T-helper 2 cell (primary cell): ENCODE results near the gene TEF.
"Not testable (repeated sequence)": the region's sequence is repeated elsewhere in the genome, so short reads cannot be mapped to it uniquely, and the experiment has no call there.

Source experiments
- DNase-seq, 5 experiments: peaks; one replicate each; pipeline versions ENCODE4 v3.0.0 to v3.0.0-alpha.2; 2012 to 2022

Gene TEF

DNA sequence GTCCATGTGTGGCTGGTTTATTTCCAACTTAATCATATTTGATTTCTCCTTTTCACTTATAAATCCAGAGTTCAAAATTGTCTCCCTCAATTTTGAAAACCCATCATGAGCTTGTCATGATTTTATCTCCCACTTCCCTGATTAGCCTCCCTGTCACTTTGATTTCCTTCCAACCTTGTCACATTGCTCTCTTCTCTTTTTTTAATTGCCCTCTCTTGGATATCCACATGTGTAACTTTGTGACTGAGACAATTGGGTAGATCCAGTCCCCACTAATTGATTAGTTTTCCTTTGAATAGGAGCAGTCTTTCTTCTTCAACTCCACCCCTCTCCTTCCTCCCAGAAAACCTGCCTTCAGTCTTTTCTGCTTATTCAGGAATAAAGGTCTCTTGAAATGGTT lies 2.4 kb downstream of the TEF start:
- no peak for DNase-seq

DNA sequence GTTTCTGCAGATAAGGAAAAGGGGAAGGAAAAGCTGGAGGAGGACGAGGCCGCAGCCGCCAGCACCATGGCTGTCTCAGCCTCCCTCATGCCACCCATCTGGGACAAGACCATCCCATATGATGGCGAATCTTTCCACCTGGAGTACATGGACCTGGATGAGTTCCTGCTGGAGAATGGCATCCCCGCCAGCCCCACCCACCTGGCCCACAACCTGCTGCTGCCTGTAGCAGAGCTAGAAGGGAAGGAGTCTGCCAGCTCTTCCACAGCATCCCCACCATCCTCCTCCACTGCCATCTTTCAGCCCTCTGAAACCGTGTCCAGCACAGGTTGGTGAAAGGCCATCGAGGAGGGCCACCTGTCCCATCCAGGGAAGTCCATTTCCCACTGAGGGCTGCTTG lies 5.6 kb downstream of the TEF start:
- no peak for DNase-seq

DNA sequence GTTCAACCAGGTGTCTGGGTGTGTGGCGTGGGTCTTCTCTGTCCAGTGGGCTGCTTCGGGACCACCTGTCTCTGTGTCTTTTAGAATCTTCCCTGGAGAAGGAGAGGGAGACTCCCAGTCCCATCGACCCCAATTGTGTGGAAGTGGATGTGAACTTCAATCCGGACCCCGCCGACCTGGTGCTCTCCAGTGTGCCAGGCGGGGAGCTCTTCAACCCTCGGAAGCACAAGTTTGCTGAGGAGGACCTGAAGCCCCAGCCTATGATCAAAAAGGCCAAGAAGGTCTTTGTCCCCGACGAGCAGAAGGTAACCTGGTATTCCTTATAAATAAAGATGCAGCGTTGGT lies 12.2 kb downstream of the TEF start:
- DNase-seq, result no peak

DNA sequence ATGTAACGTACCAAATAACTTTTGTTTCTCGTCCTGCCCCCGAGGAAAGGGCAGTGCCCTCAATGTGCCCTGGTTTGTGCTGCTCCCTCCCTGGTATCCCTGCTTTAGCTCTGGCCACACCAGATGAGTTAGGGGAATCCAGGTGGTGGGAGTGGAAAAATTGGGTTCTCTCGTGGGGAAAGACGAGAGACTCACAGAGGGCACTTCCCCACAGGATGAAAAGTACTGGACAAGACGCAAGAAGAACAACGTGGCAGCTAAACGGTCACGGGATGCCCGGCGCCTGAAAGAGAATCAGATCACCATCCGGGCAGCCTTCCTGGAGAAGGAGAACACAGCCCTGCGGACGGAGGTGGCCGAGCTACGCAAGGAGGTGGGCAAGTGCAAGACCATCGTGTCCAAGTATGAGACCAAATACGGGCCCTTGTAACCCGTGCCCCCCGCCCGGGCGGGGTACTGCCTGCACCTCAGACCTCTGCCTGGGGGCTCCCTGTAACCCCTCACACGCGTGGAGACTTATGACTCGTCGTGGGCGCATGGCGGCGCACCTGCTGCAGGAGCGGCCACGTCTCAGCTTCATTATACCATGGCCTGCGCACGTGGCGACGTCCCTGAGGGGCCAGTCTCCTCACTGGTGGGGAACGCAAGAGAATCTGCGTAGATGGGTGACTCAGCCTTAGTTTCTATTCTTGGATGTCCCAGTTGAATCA lies 13.9 kb downstream of the TEF start:
- no peak for DNase-seq

DNA sequence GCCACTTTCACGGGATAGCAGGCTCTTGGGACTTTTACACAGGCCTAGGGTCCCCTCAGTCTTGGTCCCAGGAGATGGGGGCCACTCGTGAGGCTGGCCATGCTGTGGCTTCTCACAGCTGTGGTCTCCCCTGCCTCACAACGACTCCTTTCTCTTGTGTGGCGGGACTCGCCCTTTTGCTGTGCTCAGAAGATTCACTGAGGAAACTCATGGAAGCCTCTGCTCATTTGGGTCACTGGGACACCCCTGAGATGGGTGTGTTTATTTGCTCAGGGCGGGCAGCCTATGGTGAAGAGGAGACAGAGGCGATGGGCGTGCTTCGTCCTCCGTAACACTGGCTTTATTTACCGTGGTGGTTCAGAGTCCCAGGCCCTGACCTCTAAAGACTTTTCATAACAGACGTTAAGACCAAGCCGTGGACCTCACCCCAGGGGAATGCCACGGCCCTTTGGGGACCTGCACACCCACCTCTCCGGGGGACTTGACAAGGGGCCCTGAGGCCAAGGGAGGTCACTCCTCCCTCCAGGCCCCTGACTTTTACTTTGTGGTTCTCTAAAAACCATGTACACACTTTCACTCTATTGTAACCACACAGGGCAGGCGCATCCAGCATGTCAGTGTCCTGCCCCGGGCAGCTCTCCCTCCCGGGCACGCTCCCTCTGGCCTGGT lies 15.5 kb downstream of the TEF start:
- DNase-seq, result no peak

DNA sequence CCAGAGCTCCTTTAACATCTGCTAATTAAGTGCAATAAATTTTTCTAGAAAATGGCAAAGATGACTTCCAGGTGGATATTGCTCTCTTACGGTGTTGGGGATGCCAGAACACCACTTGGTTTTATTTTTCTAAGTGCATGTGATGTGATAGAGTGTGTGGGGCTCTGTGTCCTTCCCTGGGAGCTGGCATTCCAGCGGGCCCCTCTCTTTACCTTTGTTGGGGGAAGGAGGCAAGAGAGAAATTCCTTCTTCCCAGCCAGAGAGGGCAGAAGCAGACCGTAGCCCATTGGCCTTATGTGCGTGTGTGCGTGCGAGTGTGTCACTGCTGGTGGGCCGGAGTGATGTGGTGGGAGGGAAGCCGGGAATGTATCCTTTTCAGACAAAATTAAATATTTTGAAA lies 17.2 kb downstream of the TEF start:
- DNase-seq, result no peak

DNA sequence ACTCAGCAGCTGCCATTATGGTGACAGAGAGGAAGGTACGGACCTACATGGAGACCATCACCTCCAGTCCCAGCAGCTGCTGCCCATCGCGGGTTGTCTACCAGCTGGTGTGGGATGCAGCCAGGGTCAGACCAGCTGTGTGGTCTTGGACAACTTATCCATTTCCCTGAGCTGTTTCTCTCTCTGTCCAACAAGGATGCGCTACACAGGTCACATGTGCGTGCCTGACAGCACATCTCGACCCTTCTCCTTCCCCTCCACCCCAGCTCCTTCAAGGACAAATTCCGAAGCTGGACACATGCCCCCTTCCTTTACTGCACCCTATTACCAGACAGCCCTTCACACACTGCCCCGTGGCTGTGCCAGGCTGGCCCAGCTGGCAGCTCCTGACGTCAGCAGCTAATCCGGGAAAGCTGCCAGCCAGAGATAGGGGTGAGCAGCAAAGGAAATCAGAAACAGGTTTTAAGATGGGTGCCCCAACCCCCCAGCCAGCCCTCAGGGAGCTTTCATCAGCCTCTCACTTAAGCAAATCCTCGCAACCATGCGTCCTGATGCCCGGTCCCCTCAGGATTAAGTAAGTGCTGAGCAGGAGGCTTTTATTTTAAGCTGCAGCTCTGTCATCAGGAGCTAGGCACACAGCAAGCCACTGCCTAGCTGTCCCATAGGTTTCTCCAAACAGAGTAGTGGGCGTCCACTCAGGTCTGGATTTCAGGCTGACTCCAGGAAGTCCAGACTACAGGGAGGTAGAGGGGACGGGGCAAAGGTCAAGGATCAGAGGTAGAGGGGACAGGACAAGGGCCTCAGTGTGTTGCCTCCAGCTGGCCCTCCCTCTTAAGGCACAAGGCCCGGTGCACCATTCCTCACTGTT lies 20.3 kb downstream of the TEF start:
- no peak for DNase-seq

DNA sequence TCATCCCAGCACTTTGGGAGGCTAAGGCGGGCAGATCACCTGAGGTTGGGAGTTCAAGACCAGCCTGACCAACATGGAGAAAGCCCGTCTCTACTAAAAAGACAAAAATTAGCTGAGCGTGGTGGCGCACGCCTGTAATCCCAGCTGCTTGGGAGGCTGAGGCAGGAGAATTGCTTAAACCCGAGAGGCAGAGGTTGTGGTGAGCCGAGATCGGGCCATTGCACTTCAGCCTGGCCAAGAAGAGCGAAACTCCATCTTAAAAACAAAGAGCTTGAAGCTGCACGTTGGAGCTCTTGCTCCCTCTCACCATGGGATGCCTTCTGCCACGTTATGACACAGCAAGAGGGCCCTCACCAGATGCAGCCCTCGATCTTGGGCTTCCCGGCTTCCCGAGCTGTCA lies 21.1 kb downstream of the TEF start:
- DNase-seq, result not testable (repeated sequence)

DNA sequence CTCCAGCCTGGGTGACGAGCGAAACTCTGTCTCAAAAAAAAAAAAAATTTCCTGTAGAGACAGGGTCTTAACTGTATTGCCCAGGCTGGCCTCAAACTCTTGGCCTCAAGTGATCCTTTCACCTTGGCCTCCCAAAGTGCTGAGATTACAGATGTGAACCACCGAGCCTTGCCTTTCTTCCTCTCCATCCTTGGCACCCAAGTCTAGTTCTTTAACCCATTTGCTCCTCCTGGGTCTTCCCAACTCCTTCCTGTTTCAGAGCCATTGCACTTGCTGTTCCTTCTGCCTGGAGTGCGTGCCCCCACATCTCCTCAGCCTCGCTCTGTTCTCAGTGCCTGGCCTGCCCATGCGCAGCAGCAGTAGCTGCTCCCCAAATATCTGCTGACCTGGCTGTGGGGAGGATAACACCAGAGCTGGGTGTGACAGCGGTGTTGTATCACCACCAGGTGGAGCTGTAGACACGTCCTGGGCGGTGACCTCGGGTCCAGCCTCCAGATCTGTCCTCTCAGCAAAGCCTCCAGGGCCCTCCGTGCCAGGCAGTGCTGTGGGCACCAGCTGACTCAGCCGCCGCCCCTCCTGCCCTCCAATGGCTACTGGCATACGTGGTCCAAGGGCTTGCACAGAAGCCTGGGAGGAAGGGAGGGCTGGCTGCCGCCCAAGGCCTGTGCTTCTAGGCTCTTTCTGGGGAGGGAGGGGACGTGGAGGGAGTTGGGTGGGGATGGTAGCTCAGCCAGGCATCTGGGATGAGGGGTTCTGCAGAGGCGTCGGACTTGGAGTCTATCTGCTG lies 22.0 kb downstream of the TEF start:
- DNase-seq, result peak; percentile 50 to 91 (median 70)

DNA sequence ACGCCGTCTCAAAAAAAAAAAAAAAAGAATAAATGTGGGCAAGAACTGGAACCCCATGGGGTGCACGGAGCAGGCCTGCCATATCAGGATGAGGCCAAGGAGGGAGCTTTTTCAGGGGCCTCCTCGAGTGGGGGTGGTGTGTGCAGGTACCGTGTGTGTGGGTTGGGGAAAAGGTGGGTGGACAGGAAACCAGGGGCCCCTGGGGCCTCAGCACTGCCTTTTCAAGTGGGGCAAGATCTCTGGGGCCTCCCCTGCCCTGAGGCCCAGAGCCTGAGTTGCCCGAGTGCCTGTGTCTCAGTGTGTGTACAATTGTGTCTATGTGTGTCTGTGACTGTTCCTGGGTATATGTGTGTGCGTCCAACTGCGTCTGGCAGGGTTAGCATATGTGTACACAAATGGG lies 23.8 kb downstream of the TEF start:
- DNase-seq, result peak in 1 of 5 experiments; percentile 22

DNA sequence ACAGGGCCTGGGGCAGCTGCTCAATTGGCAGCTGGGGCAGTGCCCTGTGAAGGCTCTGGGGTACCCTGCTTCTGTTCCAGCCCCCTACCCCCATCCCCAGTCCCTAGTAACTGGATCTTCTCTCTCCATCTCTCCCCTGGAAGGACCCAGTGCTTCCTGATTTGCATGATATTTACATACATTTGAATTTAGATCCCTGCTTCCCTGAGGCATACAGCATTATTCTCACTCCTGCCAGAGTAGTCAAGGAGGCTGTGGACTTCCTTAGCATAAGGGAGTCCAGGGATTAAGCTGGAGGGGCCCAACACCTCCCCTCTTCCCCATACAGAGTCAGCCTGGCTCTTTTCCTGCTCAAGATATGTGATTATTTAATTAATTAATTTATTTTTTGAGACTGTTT lies 24.7 kb downstream of the TEF start:
- DNase-seq, result no peak

DNA sequence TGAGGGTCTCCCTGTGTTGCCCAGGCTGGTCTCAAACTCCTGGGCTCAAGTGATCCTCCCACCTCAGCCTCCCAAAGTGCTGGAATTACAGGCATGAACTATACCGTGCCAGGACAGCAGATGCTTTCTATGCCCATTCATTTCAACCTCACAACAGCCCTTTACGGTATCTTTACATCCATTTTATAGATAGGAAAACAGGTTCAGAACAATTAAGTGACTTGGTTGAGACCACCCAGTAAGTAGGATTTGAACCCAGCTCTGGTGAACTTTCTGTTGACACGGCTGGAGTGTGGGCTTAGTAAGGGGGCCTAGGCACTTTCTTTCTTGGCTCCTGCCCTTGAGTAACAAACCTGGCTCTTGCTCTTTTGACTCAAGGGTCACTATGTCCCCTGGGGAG lies 25.7 kb downstream of the TEF start:
- no peak for DNase-seq

DNA sequence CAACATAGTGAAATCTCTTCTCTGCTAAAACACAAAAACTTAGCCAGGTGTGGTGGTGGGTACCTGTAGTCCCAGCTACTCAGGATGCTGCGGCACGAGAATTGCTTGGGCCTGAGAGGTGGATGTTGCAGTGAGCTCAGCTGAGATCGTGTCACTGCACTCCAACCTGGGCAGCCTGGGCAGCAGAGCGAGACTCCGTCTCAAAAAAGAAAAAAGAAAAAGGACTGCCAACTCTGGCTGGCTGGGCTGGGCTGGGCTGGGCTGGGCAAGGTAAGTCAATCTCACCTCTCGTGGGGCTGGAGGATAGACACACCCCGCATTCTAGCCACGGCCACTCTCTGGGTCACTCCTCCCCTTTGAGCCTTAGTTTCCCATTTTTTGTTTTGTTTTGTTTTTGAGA lies 26.9 kb downstream of the TEF start:
- DNase-seq, result no peak

DNA sequence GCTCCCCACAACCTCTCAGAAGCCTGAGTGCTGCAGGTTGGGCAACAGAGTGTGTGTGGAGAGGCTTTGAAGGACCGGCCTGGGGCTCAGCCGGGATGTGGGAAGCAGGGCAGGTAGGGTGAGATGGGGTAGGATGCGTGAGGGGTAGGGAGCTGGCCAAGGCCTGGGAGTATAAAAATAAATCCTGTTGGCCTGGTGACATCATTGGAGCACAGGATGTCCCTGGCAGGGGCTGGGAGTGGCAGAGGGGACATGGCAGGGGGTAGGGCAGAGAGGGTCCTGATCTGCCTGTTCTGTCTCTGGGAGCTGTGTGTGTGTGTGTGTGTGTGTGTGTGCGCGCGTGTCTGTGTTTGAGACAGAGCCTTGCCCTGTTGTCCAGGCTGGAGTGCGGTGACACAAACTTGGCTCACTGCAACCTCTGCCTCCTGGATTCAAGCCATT lies 28.6 kb downstream of the TEF start:
- no peak for DNase-seq

DNA sequence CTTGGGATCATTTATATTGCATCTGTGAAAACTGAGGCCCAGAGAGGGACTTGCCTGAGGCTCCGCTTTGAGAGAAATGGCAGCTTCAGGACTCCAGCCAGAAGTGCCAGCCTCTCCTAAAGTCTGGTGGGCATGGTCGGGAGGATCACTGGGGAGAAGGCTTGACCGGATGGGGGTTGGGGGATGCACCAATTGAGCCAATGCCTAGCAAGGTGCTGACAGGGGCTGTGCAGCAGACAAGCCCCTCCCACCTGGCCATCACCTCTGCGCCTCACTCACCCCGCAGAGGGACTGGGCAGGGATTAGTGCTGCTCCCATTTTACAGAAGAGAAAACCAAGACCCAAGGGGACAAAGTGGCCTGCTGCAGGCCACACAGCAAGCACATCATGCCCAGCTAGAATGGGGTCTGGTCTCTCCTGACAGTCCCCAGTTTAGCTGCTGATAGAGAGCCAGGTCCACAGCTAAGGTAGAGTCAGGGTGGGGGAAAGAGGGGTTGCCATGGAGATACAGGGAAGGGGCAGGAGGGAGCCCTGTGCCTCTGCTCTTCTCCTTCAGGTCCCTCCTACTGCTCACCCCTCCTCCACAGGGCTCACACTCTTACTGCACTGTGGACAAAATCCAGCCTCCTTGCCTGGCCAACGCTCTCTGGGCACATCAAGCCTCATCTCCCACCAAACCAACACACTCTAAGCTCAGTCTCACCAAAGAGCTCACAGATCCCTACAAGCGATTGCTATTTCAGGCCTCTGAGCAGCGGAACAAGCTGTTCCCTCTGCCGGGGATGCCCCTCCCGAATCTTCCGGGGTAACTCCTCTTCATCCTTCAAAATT lies 29.5 kb downstream of the TEF start:
- DNase-seq, result peak in 1 of 5 experiments; percentile 20

DNA sequence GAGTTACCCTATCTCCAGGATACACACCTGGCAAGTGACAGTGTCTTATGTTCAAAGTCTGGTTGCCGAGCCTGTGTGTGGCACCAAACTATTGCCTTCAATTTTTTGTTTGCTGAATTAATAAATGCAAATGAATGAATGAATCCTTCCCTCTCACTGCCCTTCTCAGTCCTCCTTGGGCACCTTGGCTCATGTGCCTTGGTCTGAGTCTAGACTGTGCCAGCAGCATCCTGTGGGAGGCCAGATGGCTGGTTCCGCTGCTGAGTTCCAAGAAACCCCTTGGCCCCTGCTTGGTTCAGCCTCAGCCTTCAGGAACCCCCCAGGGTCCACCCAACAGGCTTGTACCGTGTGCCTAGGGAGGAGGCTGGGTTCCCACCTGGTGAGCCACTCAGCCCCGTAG lies 33.8 kb downstream of the TEF start:
- DNase-seq, result no peak

DNA sequence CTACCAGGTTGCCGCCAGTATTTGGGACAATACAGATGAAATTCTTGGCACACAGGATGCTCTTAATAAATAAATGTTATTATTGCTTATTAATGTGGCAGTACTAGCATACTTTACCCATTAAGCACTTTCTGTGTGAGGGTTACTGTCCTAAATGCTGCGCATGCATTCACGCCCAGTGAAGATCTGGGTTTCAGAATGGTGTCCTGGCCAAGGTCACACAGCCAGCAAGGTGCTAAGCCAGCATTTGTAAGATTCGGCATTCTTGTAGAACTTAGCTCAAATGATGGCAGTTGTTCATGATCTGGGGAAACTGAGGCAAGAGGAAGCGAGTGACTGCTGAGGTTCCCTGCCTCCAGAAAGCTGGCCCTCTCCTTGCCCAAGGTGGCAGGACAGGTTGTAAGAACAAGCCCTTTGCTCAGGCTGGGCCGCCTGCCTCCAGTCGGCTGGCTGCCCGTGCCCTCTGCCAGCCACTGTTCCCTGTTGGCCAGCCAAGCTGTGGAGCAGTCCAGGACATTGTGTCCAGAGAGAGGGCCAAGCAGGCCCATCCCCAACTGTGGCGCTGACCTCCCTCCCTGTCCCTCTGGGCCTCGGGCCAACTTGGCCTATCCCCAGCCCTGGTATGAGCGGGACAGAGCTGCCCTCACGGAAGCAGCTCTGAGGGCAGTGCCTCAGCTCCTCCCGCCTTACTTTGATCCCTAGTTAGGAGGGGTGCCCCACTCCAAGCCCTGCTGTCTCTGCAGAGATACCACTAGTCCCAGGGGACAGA lies 36.1 kb downstream of the TEF start:
- DNase-seq, result no peak

DNA sequence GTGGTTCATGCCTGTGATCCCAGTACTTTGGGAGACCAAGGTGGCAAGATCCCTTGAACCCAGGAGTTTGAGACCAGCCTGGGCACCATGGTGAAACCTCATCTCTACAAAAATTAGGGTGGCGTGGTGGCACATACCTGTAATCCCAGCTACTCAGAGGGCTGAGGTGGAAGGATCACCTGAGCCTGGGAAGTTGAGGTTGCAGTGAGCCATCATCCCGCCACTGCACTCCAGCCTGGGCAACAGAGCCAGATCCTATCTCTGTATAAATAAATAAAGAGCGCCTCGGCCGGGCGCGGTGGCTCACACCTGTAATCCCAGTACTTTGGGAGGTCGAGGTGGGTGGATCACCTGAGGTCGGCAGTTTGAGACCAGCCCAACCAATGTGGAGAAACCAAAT lies 37.0 kb downstream of the TEF start:
- no peak for DNase-seq

DNA sequence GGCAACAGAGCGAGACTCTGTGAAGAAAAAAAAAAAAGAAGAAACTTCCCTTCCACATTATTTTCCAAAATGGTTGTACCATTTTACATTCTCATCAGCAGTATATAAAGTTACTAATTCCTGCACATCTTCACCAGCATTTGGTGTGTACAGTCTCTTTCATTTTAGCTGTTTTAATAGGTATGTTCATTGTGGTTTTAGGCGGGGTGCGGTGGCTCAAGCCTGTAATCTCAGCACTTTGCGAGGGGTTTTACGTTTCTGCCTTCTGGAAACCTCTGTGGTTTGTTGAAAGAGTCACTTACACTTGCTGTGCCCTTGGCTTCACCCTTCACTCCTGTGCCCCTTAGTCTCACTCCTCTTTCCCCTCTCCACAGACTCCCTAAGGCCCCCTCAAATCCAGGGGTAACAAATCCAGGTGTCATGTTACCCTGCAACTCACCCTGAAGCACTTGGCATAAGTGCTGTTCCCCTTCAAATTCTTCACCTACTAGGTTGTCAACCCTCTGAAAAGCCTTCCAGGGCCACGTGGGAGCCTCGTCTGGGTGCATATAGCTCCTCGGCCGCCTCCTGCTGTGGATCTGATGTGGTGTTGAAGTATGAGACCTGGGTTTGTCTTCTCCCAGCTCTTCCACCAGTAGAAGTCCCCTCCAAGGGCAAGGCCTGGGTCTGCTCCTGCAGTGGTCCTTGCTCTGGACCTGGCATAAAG lies 44.1 kb downstream of the TEF start:
- peak in 2 of 5 experiments; percentile 20 to 90 for DNase-seq

DNA sequence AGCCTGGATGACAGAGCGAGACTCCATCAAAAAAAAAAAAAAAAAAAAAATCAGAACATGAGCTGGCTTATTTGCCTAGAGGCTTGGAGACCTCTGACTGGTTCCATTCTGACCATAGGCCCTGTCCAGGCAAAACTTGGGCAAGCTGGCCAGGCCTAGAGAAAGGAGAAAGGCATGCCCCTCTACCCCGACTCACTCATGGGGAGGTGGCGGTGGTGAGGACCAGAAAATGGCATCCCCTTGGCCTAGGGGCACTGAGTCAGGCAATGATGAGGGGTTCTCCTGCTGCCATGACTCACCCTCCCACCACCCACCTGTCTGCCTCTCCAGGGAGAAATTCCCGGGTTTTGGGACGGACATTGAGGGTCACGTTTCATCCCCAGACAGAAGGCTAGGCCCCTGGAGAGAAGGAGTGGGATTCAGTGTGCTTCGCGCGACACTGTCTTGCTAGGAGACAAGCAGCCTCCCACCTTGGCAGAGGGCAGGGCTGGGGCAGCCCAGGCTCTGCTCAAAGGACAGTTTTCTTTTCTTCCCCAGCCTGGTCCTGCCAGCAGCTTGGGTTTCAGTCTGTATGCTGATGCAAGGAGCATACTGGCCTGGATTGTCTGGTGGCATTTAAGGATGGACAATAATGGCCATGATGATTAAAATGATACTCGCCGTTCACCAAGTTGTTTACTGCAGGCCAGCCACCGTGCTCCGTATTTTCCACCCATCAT lies 47.6 kb downstream of the TEF start:
- no peak for DNase-seq
